GM23338 (cell line): ENCODE measurements around the gene EFCAB6.

Experiments used
- CTCF ChIP-seq, 2 experiments: fragments of 200-600 bp in 1 of 2; sonication (generic) in 1 of 2; conservative IDR thresholded peaks; 2 replicates each; pipeline versions ENCODE4 v1.5.1 to v1.6.1; 2016 to 2017; ENCODE audit warnings: antibody characterized with exemption in 2 of 2, low read depth in 2 of 2, mild to moderate bottlenecking in 2 of 2, moderate library complexity in 1 of 2
- EZH2 ChIP-seq: fragments of 200-600 bp; sonication (generic); IDR thresholded peaks from one replicate; pipeline ENCODE4 v1.8.0; 2017; ENCODE audit warnings: antibody characterized with exemption, mild to moderate bottlenecking, low read depth; ENCODE audit not compliant: unreplicated experiment

- TF ChIP-seq EZH2 (no peak), CTCF (conservative IDR thresholded peaks at IDR 0.05; ENCODE audit: low read depth in 2 of 2) (no peak)
Measured at GRCh38 chr22:43567691-43568324, 244.3 kb downstream of the EFCAB6 start.
